Cerebellar nuclear complex (tissue), 1 donor: ENCODE data around the gene TENT4A.

Experiments
- DNase-seq, 2 experiments: peaks; one replicate each; lab custom pipeline; 2025; lab: John Stamatoyannopoulos, UW

TENT4A gene

GRCh38 chr5:6732634-6733410, 19.6 kb downstream of the TENT4A start:
- no peak for DNase-seq

DNA sequence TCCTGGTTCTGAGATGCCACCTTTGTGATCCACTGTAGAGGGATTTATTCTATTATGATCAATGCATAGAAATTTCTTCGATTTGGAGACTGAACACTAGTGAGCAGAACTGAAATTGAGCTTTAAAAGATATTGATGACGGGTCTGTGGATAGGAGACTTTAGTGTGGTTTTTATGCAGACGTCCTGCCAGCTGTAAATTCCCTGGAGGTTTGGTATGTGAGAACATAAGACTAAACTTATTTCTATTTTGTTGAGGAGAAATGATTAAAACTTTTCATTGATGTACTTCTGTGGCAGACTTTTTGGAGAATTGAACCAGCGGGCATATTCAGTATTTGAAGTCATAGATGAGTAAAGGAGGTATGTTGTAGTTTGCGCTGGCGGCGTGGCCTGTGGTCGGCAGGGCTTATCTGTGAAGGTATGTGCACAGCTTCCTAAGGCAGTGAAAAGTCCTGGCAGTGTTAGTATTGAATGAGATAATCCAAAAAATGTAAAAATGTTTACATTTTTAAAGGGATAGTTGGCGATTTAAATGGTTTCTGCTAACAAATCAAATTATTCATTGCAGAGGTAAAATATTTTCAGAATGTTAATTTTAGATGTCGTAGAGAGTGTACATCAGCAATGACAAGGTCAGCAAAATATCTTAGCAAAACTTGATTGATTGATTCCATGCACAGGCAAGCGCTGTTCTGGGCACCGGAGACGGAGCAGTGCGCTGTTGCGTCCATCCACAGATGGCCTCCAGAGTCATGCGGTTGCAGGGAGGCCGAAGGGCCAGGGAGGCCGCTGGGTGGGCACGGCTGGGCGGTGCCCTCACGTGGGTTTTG, 20.4 kb downstream of the TENT4A start:
- DNase-seq = no peak

- no peak for DNase-seq
Observed at GRCh38 chr5:6734243-6734700, 21.0 kb downstream of the TENT4A start.

GRCh38 chr5:6734781-6735180, 21.5 kb downstream of the TENT4A start:
- DNase-seq = no peak

GRCh38 chr5:6736106-6736505, 22.9 kb downstream of the TENT4A start:
- no peak for DNase-seq

DNA sequence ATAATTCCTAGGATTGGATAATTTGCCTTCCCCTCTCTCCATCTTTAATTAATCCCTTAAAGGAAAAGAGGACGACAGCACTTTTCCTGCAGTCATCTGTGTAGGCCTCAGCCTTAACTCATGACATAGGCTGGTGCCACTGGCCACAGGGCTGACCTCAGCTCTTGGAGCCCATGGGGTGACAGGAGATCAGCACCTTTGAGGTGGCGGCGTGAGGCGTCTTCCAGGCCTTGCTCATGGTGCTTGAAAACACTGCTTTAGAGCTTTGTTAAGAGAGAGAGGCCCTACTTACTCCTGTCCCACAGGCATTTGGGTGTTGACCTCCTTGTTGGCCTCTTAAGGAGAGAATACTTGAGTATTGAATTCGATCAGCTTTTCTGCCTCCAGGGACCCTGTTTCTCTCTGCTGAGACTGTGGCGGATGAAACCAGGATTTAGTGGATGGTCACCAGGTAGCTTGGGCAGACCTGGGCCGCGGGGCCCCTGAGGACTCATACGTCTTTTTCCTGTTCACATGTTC, 23.4 kb downstream of the TENT4A start:
- DNase-seq = no peak

DNA sequence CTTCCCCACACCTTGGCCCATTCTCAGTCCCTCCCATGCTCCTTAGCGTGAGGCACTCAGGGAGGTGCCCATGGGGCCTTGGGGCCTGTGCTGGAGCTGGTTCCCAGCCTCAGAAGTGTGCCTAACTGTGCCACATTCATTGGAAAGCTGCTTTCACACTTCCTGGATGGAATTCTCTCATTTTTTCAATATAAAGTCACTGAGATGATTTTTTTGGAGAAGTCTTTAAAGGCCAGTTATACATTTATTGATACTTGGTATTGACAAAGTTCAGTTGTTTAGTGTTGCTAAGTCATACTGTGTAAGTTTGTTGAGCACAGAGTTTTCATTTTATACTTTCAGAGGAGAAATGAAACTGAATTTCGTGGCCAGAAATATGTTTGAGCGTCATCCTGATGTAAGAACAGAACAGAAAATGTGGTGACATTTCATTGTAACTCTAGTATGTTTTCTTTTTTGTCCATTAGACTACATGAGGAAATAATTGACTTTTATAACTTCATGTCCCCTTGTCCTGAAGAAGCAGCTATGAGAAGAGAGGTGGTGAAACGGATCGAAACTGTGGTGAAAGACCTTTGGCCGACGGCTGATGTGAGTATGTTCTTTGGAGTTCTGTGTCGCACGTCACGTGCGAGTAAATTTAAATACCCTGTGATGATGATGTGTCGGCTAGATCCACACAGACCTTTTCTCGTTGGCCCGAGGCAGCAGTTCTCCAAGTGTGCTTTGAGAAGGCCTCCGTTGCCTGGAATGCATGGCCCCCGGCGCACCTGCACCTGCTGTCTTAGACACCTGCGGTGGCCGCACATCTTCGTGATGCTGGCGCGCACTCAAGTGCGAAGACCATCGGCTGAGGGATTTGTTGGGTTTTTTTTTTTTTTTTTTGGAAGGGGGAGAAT, 24.1 kb downstream of the TENT4A start:
- DNase-seq = no peak

DNA sequence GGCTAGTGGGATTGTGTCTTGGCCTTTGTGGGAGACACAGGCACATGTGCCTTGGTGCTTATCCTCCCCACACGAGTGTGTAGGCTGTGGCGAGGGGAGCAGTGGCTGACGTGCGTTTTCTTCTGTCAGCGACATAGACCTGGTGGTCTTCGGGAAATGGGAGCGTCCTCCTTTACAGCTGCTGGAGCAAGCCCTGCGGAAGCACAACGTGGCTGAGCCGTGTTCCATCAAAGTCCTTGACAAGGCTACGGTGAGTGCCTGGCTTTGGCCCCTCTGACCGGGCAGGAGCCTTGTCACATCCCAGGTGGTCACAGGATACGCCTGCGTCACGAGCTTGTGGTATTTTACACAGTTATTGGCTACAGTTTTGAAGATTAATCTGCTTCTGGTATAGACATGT, 26.4 kb downstream of the TENT4A start:
- DNase-seq = no peak

DNA sequence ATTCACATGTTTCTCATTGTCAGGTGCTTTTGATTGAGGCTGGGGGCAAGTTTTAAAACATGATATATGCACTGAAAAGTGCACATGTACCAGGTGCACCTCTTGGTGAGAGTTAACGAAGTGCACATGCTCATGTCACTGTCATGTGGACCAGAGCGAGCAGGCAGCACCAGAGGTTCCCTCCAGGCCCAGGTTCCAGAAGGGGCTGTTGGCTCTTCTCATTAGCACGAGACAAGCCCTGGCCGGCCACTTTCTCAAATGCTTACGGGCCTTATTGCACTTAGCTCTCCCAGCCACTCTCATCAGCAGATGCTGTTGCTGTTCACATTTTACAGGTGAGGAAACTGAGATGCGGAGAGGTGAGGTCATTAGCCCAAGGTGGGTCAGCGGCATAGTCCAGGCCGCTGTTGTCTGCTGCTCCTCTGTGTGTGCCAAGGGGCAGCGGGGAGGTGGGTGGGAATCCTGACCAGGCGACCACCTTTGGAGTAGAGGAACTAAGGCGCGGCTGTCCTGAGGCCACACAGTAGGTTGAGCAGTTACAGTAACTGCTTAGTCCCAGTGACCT, 27.4 kb downstream of the TENT4A start:
- no peak for DNase-seq

GRCh38 chr5:6742081-6742758, 29.0 kb downstream of the TENT4A start:
- DNase-seq = no peak

GRCh38 chr5:6743161-6743560, 29.9 kb downstream of the TENT4A start:
- no peak for DNase-seq

DNA sequence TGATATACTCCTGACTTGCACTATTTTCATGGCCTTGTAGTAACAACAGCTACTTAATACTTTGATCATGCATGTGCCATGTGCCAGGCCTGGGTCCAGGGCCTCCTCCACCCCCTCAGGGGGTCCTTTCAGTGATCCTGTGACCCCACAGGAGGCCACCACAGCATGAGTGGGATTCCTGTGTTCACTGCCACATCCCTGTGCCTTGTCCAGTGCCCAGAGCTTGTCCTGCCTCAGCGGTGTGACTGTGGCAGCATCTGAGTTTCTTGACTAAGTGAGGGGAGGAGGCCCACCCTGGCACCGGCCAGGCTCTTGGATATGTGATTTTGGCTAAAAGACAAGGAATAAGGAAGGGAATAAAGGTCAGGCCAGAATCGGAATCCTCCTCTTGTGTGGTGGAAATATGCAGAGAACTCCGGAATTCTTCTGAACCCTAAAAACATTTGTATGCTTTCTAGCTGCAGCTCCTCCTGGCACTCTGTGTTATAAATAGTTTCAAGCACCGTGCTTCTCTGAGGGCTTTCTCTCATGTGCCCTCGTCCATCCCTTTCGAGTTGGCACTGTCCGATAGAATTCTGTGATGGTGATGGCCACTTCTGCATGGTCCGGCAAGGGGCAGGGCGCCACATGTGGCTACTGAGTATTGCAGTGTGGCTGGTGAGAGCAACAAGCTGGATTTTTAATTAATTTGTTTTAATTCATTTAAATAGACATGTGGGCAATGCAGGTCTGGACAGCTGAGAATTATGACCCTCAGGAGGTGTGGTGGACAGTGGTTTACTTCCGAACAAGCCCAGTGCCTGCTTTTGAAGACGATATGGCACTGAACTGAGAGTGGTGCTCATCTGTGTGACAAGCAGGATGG, 31.8 kb downstream of the TENT4A start:
- DNase-seq = no peak

DNA sequence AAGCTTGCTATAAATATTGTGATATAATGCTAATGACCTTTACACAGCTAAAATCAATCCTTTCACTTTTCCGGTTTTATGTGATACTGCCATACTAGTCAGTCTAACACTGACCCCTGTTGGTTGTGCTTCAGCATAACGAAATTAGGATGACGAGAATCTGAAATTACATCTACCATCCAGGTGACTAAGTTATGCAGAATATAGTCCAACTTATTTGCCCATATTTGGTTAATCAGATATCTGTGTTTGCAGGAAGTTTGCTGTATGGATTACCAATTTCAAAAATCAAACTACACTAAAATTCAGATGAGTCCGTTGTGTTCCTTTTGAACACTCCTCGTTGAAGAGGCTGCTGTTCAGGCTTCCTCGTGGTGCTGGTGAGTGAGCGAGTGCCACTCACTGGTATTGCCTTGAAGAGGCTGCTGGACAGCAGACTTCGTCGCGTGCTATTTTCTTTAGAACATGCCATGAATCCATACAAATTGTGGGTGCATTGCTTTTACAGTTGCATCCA, 32.5 kb downstream of the TENT4A start:
- DNase-seq = no peak

- no peak for DNase-seq
Observed at GRCh38 chr5:6746244-6746643, 33.0 kb downstream of the TENT4A start.

DNA sequence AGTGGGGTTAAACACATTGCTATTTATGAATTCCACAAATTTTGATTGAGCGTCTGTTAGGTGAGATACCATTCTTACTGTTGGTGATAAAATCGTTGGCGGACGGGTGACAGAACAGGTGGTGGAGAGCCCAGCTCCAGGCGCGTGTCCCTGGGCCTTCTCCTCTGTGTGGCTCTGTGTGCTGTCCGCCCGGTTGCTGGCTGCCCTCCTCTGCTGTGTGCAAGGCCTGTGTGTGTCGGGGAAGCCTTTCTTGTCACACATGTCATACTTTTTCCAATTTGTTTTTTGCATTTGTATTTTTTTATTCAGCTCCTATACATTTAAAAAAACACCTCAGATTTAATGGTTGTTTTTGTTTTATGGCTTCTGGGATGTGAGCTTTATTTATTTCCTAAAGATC, 33.9 kb downstream of the TENT4A start:
- DNase-seq = no peak

DNA sequence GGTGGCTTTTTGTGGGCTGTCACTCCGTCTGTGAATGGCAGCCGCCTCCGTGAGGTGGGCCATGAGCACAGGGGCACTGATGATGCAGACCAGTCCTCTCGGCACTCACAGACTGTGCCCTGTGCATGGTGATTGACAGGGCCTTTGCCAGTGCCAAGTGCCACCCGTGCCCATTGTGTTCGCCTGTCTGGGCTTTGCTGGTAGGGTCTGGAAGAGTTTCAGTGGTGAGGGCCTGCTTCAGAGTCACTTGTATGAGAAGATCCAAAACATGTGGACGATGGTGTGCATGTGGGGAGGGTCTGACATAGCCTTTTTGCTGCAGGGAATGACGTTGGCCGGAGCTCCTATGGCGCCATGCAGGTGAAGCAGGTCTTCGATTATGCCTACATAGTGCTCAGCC, 34.9 kb downstream of the TENT4A start:
- DNase-seq = no peak

DNA sequence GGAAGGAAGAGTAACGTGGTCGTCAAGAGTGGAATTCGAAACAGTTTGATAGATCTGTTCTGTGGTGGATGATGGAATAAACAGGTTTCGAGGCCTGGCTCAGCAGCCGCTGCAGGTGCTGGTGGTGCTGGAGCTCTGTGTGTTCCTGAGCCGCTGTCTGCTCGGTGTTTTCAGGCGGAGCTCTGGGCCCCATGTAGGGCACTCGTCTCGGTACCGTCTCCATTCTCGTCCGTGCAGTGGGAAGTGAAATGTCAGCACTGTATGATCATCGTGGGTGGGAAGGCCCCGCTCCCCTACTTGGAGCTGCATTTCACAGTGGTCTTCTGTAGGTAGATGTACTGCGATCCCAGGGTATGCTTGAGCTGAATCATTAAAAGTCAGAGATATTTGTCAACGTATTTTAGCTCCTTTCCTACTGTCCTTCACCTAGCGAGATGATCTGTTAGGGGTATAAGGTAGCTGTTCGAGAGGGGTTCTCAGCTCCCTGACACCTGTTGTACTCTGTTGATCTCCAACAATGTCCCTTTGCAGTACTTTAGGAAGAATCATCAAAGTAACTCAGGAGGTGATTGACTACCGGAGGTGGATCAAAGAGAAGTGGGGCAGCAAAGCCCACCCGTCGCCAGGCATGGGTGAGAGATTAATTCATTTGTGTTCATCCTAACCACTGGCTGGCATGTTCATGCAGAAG, 35.9 kb downstream of the TENT4A start:
- DNase-seq = no peak

DNA sequence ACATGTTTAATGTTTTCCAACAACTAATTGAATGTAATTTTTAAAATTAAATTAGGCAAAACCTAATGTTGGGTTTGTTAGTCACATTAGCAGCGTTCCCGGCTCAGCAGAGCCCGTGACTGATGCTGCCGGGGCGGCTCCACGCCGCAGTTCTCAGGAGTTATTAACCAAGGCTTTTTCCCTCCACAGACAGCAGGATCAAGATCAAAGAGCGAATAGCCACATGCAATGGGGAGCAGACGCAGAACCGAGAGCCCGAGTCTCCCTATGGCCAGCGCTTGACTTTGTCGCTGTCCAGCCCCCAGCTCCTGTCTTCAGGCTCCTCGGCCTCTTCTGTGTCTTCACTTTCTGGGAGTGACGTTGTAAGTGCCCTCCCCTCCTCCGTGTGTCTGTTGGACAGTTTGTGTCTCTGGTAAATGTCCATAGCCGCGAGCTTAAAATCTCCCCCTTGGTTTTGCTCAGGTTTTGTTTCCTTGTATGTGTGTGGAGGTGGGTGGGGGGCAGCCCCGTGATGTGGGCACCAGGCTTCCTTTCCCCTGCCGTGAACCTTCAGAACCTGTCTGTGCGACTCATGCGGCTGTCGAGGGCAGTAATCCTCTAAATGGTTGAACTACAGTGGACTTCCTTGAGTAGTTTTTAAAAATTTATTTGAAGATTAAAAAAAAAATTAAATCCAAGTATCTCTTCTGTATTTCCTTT, 37.1 kb downstream of the TENT4A start:
- no peak for DNase-seq
